GM08714 (cell line): ENCODE data around the gene DLL1.
"Not testable (repeated sequence)": the region's sequence is repeated elsewhere in the genome, so short reads cannot be mapped to it uniquely, and the experiment has no call there.

ENCODE experiments used
- H3K4me3 ChIP-seq: fragments of 200-500 bp; sonication (Bioruptor generic); 2 replicates; pipeline ENCODE4 v1.5.1; 2014; ENCODE audit warnings: mild to moderate bottlenecking, low read length, inconsistent platforms
- ZNF274 ChIP-seq: IDR thresholded peaks from 2 replicates; pipeline ENCODE4 v1.6.1; 2012; ENCODE audit warnings: mild to moderate bottlenecking, low read depth, low read length

DLL1 gene

GRCh38 chr6:170290296-170291128 lies at the start of gene DLL1:
Gene DLL1 (minus strand): TSS chr6:170291078. CDS start chr6:170290139, 939 bp downstream.
- H3K4me3 ChIP-seq: peak within 1 kb of the TSS; percentile 63
- TF ChIP-seq ZNF274: no peak

GRCh38 chr6:170335199-170335598 lies 44.3 kb upstream of the DLL1 start:
- not testable (repeated sequence) for H3K4me3 ChIP-seq

DNA sequence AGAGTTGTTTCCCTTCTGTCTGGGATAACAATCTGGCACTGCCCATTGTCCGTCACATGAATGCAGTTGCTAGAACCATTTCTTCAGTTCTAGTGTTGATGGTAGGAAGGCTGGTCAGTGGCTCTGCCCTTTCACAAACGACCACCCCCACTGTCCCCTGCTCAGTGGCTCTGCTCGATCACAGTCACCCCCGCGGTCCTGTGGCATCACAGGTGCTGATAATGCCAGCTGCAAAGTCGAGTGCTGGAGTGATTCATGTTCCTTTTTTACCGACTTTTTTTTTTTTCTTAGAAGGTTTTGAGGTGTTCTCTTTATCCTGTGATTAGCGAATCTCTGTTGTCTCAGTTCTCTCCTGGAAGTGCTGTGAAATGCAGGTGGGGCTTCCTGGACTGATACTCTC lies 38.4 kb upstream of the DLL1 start:
- no peak overlapping the region for H3K4me3 ChIP-seq
- TF ChIP-seq ZNF274: no peak

DNA sequence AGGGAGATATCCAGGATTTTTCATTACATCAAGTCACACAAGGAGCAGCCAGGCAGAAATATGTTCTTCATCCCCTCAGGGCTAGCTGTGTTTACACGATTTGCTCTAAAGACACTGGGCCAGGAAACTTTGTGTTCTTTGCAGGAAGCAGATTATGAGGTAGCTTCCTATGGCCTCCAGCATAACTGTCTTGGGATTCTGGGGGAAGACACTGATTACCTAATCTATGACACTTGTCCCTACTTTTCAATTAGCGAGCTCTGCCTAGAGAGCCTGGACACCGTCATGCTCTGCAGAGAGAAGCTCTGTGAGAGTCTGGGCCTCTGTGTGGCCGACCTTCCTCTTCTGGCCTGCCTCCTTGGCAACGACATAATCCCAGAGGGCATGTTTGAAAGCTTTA lies 26.8 kb upstream of the DLL1 start:
- no peak for TF ChIP-seq ZNF274
- no peak overlapping the region for H3K4me3 ChIP-seq

- no peak for TF ChIP-seq ZNF274
- no peak overlapping the region for H3K4me3 ChIP-seq
These were observed 26.2 kb upstream of the DLL1 start for GRCh38 chr6:170317076-170317475.

- H3K4me3 ChIP-seq: no peak overlapping the region
- TF ChIP-seq ZNF274: no peak
These were observed 25.2 kb upstream of the DLL1 start for GRCh38 chr6:170316071-170316470.

DNA sequence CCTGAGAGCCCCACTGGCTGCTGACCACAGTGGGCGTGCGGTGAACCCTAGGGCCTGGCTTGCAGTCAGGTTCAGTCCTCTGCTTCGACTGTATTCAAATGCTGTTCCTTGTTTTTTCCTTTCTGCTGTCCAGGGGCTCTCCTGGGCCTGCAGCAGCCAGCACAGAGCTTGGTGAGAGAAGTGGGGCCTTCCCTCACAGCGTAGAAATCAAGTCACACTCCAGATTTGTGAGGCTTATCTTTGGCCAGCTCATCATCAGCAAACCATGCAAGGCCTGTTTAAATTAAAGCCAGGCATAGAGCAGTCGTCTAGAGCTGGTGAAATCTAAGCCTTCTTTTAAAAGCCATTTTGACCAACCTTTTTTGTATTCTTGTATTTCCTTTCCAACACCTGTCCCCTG lies 24.1 kb upstream of the DLL1 start:
- TF ChIP-seq ZNF274: no peak
- H3K4me3 ChIP-seq: no peak overlapping the region

DNA sequence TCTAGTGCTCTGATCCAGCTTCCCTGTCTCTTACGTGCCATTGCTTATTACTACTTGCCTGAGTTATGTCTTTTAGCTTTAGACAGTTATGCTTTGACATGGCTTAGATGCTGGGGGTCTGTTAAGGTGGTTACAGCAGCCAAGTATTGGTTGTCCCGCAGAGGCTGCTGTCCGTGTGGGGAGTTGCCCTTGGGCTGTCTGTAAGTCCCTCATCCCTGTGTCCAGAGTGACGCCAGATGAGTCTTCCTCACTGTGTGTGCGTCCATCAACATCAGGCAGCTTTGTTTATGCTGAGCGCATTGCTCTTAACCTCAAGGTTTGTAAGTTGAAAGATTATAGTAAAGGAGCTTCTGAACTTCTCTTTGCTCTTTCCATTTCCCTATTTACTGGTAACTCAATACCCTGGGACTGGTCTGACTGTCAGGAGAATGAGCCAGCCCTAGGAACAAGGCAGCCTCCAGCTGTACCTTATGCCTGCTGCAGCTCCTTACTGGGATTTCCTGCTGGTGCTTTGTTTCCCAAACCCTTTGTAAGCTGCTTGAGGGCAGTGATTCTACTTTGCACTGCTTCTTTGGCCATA lies 22.9 kb upstream of the DLL1 start:
- no peak overlapping the region for H3K4me3 ChIP-seq
- TF ChIP-seq ZNF274: no peak

- TF ChIP-seq ZNF274: no peak
These were observed 22.0 kb upstream of the DLL1 start for GRCh38 chr6:170312876-170313275.

GRCh38 chr6:170311696-170312095 lies 20.8 kb upstream of the DLL1 start:
- no peak for TF ChIP-seq ZNF274
- no peak overlapping the region for H3K4me3 ChIP-seq

More at GRCh38 chr6:170312876-170313275, 22.0 kb upstream of the DLL1 start:
- H3K4me3 ChIP-seq: no peak overlapping the region

DNA sequence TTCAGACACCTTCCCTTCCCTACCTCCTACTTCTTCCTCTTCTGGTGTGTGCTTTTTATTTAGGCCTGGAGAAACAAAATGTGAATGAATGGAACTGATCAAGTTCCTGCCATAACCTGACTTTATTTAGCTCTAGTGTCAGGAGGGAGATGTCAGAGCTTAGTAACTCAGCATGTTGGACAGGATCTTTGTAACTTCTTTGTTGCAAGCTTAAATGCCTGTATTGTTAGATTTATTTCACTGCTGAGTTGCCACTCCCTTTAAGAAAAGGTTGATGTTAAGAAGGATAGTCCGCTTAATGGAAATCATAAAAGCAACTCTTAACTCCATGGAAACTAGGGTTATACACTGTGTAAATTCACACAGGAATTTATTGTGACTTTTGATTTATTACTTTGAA lies 17.9 kb upstream of the DLL1 start:
- no peak overlapping the region for H3K4me3 ChIP-seq
- TF ChIP-seq ZNF274: no peak

DNA sequence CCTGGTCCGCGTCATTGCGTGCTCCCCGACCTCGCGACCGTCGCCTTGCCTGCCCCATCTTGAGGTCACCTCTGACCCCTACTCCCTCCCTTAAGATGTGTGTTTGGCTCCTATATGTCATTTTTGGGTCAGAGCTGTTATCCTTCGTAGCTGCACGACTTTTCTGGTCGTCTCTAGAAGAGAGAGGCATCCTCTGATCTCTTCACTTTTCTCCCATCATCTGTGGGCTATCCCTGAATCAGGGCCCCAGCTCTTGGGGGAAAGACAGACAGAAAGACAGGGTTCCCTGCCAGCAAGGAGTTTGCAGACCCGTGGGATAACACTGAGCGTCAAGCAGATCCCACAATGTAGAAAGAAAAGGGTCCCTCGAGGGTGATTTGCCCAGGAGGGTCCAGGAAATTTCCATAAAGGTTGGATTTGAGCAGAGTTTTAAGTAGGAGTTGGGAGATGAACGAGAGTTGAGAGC lies 16.2 kb upstream of the DLL1 start:
- peak overlapping the region; percentile 78 for H3K4me3 ChIP-seq
- TF ChIP-seq ZNF274: no peak

DNA sequence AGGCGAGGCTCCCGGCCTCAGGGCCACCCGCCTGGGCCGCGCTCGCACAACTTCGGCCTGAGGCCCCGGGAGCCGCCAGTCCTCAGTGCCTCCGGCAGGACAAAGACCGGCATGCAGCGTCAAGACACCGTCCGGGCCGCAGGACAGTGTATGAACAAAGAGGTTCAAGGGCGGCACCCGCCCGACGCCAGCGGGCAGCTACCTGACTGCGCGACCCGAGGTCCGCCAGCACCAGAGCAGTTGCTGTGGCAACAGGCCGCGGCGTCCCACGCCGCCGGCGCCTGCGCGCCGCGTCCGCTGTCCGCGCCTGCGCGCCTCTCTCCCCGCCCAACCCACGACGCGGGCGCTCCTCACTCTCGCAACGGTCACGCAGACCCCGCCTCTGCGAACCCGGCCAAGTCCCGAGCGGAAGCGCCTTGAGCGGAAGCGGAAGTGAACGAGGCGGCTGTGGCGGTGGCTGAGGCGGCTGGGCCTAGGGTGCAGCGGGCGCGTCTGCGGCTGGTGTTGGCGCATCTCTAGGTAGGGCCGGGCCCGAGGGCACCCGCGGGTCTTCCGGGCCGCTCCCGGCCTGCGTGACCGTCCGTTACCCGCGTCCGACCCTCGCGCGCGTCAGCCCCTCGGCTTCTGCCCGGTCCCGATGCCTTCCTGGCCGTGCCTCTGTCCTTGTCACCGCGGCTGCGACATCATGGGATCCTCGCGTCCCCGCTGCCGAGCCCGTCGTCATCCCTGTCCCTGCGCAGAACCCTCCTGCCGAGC lies 15.6 kb upstream of the DLL1 start, which contains the start of gene FAM120B:
FAM120B (plus strand) TSS at position 435 of the 756 bp plus-strand sequence. CDS start 10,633 bp downstream, outside the sequence.
- H3K4me3 ChIP-seq: peak within 1 kb of the TSS; percentile 78
- TF ChIP-seq ZNF274: no peak

DNA sequence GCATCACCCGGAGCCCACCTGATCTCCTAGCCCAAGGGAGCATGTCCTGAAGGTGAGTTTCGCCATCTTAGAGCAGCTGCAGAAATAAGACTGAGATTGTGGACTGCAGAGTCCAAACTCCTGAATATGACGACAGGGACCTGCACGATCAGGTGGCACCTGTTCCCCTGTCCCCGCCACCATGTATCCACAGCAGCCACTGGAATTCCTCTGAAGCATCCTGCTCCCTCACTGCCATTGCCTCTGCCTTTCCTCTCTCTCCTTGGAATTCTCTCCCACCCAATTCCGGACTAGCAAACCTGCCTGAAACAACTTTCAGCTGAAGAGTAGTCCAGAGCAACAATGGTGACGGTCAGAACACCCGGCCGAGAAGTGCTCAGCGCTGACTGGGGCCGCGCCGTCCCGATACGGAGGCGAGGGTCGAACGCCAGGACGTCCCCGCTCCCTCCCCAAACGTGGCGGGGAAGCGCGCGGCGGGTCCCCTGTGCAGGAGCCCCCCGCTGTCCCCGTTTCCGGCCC lies 15.0 kb upstream of the DLL1 start:
- no peak for TF ChIP-seq ZNF274
- H3K4me3 ChIP-seq: peak overlapping the region; percentile 61; the same call in 1 of the 2 replicates
